ENCODE data around the gene OLFM3.

The OLFM3 gene

GRCh38 chr1:101849356-101849755, 147.4 kb downstream of the OLFM3 start:
- no peak for DNase-seq (ENCODE audit: low read depth in 2 of 2)

- DNase-seq (ENCODE audit: low read depth in 2 of 2), result no peak
These were observed 149.1 kb downstream of the OLFM3 start for GRCh38 chr1:101847626-101848025.

- no peak for DNase-seq (ENCODE audit: low read depth in 2 of 2)
These were observed 149.9 kb downstream of the OLFM3 start for GRCh38 chr1:101846820-101847219.

- DNase-seq (ENCODE audit: low read depth in 2 of 2), result no peak
These were observed 153.6 kb downstream of the OLFM3 start for GRCh38 chr1:101843160-101843559.

GRCh38 chr1:101841824-101842223, 154.9 kb downstream of the OLFM3 start:
- no peak for DNase-seq (ENCODE audit: low read depth in 2 of 2)

GRCh38 chr1:101835988-101836387, 160.7 kb downstream of the OLFM3 start:
- no peak for DNase-seq (ENCODE audit: low read depth in 2 of 2)

GRCh38 chr1:101833312-101833711, 163.4 kb downstream of the OLFM3 start:
- no peak for DNase-seq (ENCODE audit: low read depth in 2 of 2)

- DNase-seq (ENCODE audit: low read depth in 2 of 2), result no peak
These were observed 170.3 kb downstream of the OLFM3 start for GRCh38 chr1:101826416-101826815.

- no peak for DNase-seq (ENCODE audit: low read depth in 2 of 2)
These were observed 176.7 kb downstream of the OLFM3 start for GRCh38 chr1:101820071-101820470.

- DNase-seq (ENCODE audit: low read depth in 2 of 2), result no peak
These were observed 180.5 kb downstream of the OLFM3 start for GRCh38 chr1:101816262-101816661.

- DNase-seq (ENCODE audit: low read depth in 2 of 2), result no peak
These were observed 198.3 kb downstream of the OLFM3 start for GRCh38 chr1:101798417-101798816.

GRCh38 chr1:101797722-101798121, 199.0 kb downstream of the OLFM3 start:
- no peak for DNase-seq (ENCODE audit: low read depth in 2 of 2)

GRCh38 chr1:101781201-101781831, 215.4 kb downstream of the OLFM3 start:
- DNase-seq (ENCODE audit: low read depth in 2 of 2), result no peak

- no peak for DNase-seq (ENCODE audit: low read depth in 2 of 2)
These were observed 227.2 kb downstream of the OLFM3 start for GRCh38 chr1:101769520-101769919.

- DNase-seq (ENCODE audit: low read depth in 2 of 2), result no peak
These were observed 238.7 kb downstream of the OLFM3 start for GRCh38 chr1:101757985-101758384.

- no peak for DNase-seq (ENCODE audit: low read depth in 2 of 2)
These were observed 240.3 kb downstream of the OLFM3 start for GRCh38 chr1:101756411-101756810.

All from stimulated activated CD4-positive, alpha-beta T cell treated with anti-CD3 and anti-CD28 coated beads, Interleukin-15, amount 100 ng/mL, for 48 hours (primary cell).